Endodermal cell (in vitro differentiated cells): Measurements from ENCODE around the gene PDGFRB. TPM values are rescaled to one million over a fixed set of nuclear protein-coding genes. Genes with fewer than 3 reads are reported as not detected.
A peak's percentile ranks its signal among the peaks of the same experiment; 100 is the strongest.

ENCODE experiments used
- DNase-seq: peaks from one replicate; pipeline ENCODE4 v3.0.0-alpha.2; 2017
- H3K27ac ChIP-seq: 2 replicates; pipeline ENCODE4 v1.5.1; 2013; ENCODE audit warnings: mild to moderate bottlenecking, low read depth, low read length, moderate library complexity
- H3K27me3 ChIP-seq: 2 replicates; pipeline ENCODE4 v1.6.1; 2013; ENCODE audit warnings: mild to moderate bottlenecking, low read length, moderate library complexity; ENCODE audit not compliant: insufficient read depth, control insufficient read depth, poor library complexity, severe bottlenecking
- H3K36me3 ChIP-seq: 2 replicates; pipeline ENCODE4 v1.7.0; 2013; ENCODE audit warnings: mild to moderate bottlenecking, low read length, moderate library complexity; ENCODE audit not compliant: control insufficient read depth, insufficient read depth
- H3K4me1 ChIP-seq: one replicate; pipeline ENCODE4 v1.7.0; 2013; ENCODE audit warnings: low read length; ENCODE audit not compliant: control insufficient read depth, insufficient read depth
- H3K4me3 ChIP-seq: 2 replicates; pipeline ENCODE4 v1.5.1; 2013; ENCODE audit warnings: mild to moderate bottlenecking, low read length, moderate library complexity
- H3K9ac ChIP-seq: 2 replicates; pipeline ENCODE4 v1.6.1; 2013; ENCODE audit warnings: mild to moderate bottlenecking, low read length, moderate library complexity; ENCODE audit not compliant: poor library complexity, severe bottlenecking; ENCODE audit errors: extremely low read depth
- H3K9me3 ChIP-seq: 2 replicates; pipeline ENCODE4 v1.6.1; 2013; ENCODE audit warnings: mild to moderate bottlenecking, low read length, moderate library complexity; ENCODE audit not compliant: control insufficient read depth
- H3K27ac Mint-ChIP-seq: 2 replicates; pipeline ENCODE4 v1.8.0; 2020; ENCODE audit warnings: mixed read lengths
- H3K27me3 Mint-ChIP-seq: 2 replicates; pipeline ENCODE4 v1.8.0; 2021; ENCODE audit warnings: mild to moderate bottlenecking, mixed read lengths; ENCODE audit not compliant: insufficient read depth
- H3K36me3 Mint-ChIP-seq: 2 replicates; pipeline ENCODE4 v1.8.0; 2020; ENCODE audit warnings: low read depth, mixed read lengths
- H3K4me1 Mint-ChIP-seq: 2 replicates; pipeline ENCODE4 v1.8.0; 2020; ENCODE audit warnings: mixed read lengths
- H3K4me3 Mint-ChIP-seq: 2 replicates; pipeline ENCODE4 v1.8.0; 2020; ENCODE audit warnings: mild to moderate bottlenecking, moderate library complexity, mixed read lengths
- H3K9me3 Mint-ChIP-seq: 2 replicates; pipeline ENCODE4 v1.8.0; 2020; ENCODE audit warnings: mild to moderate bottlenecking, mixed read lengths
- CTCF ChIP-seq: fragments of 200-600 bp; sonication (generic); conservative IDR thresholded peaks from 2 replicates; pipeline ENCODE4 v1.5.0; 2021; ENCODE audit warnings: antibody characterized with exemption, mild to moderate bottlenecking
- WGBS, 2 experiments: methylation state at CpG; one replicate each; pipeline versions ENCODE4 v1.1.5 to v1.1.7; 2013; ENCODE audit warnings: missing lambda C conversion rate in 2 of 2, mixed read lengths in 1 of 2; ENCODE audit not compliant: insufficient coverage in 1 of 2, insufficient read length in 1 of 2; 5-methylcytosine and 5-hydroxymethylcytosine counted together
- total RNA-seq, 2 donors: library from RNA; stranded (reverse); fragmentation: NEBNext Ultra II Directional in 1 of 2; extraction: Animal tissue kit (Norgen Biotek cat#: 25700) in 1 of 2; gene quantifications; 2 replicates in 1 of 2; 3 replicates in 1 of 2; pipeline ENCODE4 v1.2.1, GENCODE V29; 2021

PDGFRB gene
- total RNA-seq, 2 donors from 2014 or later: 4.1 to 6.5 TPM

DNA sequence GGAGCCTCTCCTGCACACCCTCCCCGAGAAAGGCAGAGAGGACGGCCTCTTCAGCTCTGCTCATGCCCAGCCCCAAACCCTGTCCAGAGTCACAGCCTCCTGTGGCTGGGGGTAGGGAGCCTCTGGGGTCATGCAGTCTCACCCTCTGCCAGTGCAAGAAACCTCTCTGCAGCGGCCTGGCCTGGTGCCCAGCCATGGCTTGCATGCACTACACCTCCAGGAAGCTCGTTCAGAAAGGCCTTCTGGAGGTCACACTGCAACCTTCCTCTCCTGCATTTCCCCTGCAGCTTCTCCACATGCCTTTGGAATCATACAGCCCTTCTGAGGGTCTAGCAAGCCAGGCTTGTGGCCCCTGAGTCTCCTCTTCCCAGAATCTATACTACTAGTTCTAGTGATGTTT is 87.2 kb downstream of the PDGFRB start:
- no peak overlapping the region for H3K9ac ChIP-seq
- DNase-seq: peak; percentile 31
- Mint-ChIP-seq H3K9me3 (no peaks in the 10 kb centered on the region), H3K4me3 (no peak overlapping the region), H3K27ac (no peak overlapping the region), H3K4me1 (no peaks in the 10 kb centered on the region), H3K36me3 (no peaks in the 10 kb centered on the region), H3K27me3 (peaks cover 6% of the 10 kb centered on the region)
- no peak overlapping the region for H3K27ac ChIP-seq
- no peaks in the 10 kb centered on the region for H3K36me3 ChIP-seq
- no peaks in the 10 kb centered on the region for H3K9me3 ChIP-seq
- no peak overlapping the region for H3K4me3 ChIP-seq
- H3K27me3 ChIP-seq: no peaks in the 10 kb centered on the region
- no peaks in the 10 kb centered on the region for H3K4me1 ChIP-seq
- WGBS, 2 experiments: 88 to 93% methylated on average over 2 to 4 of the region's 4 CpGs
- TF ChIP-seq CTCF: no peak

DNA sequence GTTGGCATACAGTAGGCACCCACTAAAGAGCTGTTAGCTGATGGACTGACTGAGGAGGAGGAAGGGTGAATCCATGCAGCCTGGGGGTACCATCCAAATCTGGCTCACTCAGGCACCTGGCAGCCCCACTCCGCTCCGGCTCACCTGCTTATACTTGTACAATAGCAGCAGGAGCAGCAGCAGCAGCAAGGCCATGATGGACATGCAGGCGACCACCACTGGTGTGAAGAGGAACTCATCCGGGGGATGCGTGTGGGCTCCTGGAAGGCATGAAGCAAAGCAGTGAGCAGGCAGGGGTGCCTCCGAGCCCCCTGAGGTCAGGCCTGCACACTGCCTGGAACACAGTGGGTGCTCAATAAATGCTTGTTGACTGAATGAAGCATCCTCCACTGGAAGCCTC is 87.6 kb downstream of the PDGFRB start:
- Mint-ChIP-seq H3K27ac (no peak overlapping the region), H3K9me3 (no peaks in the 10 kb centered on the region), H3K36me3 (no peaks in the 10 kb centered on the region), H3K4me1 (no peaks in the 10 kb centered on the region), H3K27me3 (peaks cover 6% of the 10 kb centered on the region), H3K4me3 (no peak overlapping the region)
- H3K27ac ChIP-seq: no peak overlapping the region
- 89 to 94% methylated on average over 6 of the region's 6 CpGs for WGBS, 2 experiments
- no peak overlapping the region for H3K9ac ChIP-seq
- no peaks in the 10 kb centered on the region for H3K9me3 ChIP-seq
- H3K4me1 ChIP-seq: no peaks in the 10 kb centered on the region
- TF ChIP-seq CTCF: no peak
- no peaks in the 10 kb centered on the region for H3K36me3 ChIP-seq
- no peaks in the 10 kb centered on the region for H3K27me3 ChIP-seq
- no peak overlapping the region for H3K4me3 ChIP-seq
- no peak for DNase-seq

- no peak for TF ChIP-seq CTCF
- no peaks in the 10 kb centered on the region for H3K9me3 ChIP-seq
- Mint-ChIP-seq H3K4me1 (no peaks in the 10 kb centered on the region), H3K9me3 (no peaks in the 10 kb centered on the region), H3K4me3 (no peak overlapping the region), H3K27ac (no peak overlapping the region), H3K27me3 (peaks cover 6% of the 10 kb centered on the region), H3K36me3 (no peaks in the 10 kb centered on the region)
- H3K4me3 ChIP-seq: no peak overlapping the region
- H3K9ac ChIP-seq: no peak overlapping the region
- H3K27ac ChIP-seq: no peak overlapping the region
- no peaks in the 10 kb centered on the region for H3K36me3 ChIP-seq
- 86 to 91% methylated on average over 6 of the region's 6 CpGs for WGBS, 2 experiments
- DNase-seq: peak; percentile 33
- no peaks in the 10 kb centered on the region for H3K27me3 ChIP-seq
- H3K4me1 ChIP-seq: no peaks in the 10 kb centered on the region
These were observed 88.2 kb downstream of the PDGFRB start for GRCh38 chr5:150067405-150067960.
